Amniotic stem cell (primary cell): ENCODE data around the gene CENPT.

Source experiments
- DNase-seq: peaks from one replicate; lab custom pipeline; 2025; lab: John Stamatoyannopoulos, UW

Gene CENPT

GRCh38 chr16:67806428-67807147 is 40.9 kb downstream of the CENPT start, which contains the start of the genes RANBP10 and TSNAXIP1:
RANBP10 (minus strand) TSS chr16:67806560; CDS start chr16:67806536, 24 bp downstream.
TSNAXIP1 (plus strand) TSS chr16:67806889; CDS start chr16:67807150, 261 bp downstream.
- DNase-seq = peak; percentile 100

GRCh38 chr16:67805718-67806427 is 41.6 kb downstream of the CENPT start:
- no peak for DNase-seq

- DNase-seq = no peak
Observed at GRCh38 chr16:67804853-67805542, 42.5 kb downstream of the CENPT start.

GRCh38 chr16:67803894-67804293 is 43.6 kb downstream of the CENPT start:
- DNase-seq = no peak

- DNase-seq = no peak
Observed at GRCh38 chr16:67801883-67802282, 45.6 kb downstream of the CENPT start.

GRCh38 chr16:67801241-67801640 is 46.3 kb downstream of the CENPT start:
- no peak for DNase-seq

GRCh38 chr16:67800338-67800926 is 47.1 kb downstream of the CENPT start:
- DNase-seq = no peak

- DNase-seq = no peak
Observed at GRCh38 chr16:67796099-67796718, 51.3 kb downstream of the CENPT start.

- no peak for DNase-seq
Observed at GRCh38 chr16:67790071-67790470, 57.4 kb downstream of the CENPT start.

GRCh38 chr16:67786491-67786890 is 61.0 kb downstream of the CENPT start:
- DNase-seq = no peak

- DNase-seq = no peak
Observed at GRCh38 chr16:67783353-67783725, 64.2 kb downstream of the CENPT start.

- DNase-seq = no peak
Observed at GRCh38 chr16:67782567-67783352, 64.7 kb downstream of the CENPT start.

- no peak for DNase-seq
Observed at GRCh38 chr16:67781565-67781921, 66.0 kb downstream of the CENPT start.

GRCh38 chr16:67780847-67781564 is 66.5 kb downstream of the CENPT start:
- no peak for DNase-seq

- DNase-seq = no peak
Observed at GRCh38 chr16:67779256-67780014, 68.1 kb downstream of the CENPT start.
